ENCODE results near the gene IGFLR1.

DNA sequence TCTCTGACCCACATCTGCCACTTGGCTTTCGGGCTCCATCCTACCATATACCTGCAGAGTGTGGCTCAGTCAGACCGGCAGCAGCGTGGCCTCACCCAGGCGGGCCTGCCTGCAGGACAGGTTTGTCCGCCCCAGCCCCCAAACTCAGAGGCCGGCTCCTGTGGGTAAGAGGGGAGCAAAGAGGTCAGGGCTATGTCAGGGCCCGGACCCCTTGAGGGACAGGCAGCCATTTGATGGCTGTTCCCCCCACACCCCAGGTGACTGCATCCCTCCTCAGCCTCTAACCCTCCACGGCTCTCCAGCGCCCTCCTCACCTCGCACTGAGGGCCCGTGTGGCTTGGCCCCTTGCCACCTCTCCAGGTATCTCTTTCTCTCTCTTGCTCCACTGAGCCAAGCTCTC is 50.2 kb downstream of the IGFLR1 start:
- TF ChIP-seq, protein P1, sequence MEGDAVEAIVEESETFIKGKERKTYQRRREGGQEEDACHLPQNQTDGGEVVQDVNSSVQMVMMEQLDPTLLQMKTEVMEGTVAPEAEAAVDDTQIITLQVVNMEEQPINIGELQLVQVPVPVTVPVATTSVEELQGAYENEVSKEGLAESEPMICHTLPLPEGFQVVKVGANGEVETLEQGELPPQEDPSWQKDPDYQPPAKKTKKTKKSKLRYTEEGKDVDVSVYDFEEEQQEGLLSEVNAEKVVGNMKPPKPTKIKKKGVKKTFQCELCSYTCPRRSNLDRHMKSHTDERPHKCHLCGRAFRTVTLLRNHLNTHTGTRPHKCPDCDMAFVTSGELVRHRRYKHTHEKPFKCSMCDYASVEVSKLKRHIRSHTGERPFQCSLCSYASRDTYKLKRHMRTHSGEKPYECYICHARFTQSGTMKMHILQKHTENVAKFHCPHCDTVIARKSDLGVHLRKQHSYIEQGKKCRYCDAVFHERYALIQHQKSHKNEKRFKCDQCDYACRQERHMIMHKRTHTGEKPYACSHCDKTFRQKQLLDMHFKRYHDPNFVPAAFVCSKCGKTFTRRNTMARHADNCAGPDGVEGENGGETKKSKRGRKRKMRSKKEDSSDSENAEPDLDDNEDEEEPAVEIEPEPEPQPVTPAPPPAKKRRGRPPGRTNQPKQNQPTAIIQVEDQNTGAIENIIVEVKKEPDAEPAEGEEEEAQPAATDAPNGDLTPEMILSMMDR (conservative IDR thresholded peaks at IDR 0.05) = no peak
- no peak for TF ChIP-seq ZFX (IDR thresholded peaks at IDR 0.05)

Data from C4-2B (cell line).